Amygdala (tissue), 56 donors: ENCODE results near the gene MSTO1.
"Not testable (repeated sequence)": the region's sequence is repeated elsewhere in the genome, so short reads cannot be mapped to it uniquely, and the experiment has no call there.

Experiments used
- DNase-seq, 56 donors: peaks; one replicate each; lab custom pipeline; 2025; lab: John Stamatoyannopoulos, UW

MSTO1 gene

GRCh38 chr1:155610257-155610647 is 234 bp downstream of the MSTO1 start:
- DNase-seq = not testable (repeated sequence)

- not testable (repeated sequence) for DNase-seq
Measured at GRCh38 chr1:155613226-155613625, 3.2 kb downstream of the MSTO1 start.

- DNase-seq = no peak
Measured at GRCh38 chr1:155622191-155622590, 12.2 kb downstream of the MSTO1 start.

- DNase-seq = no peak
Measured at GRCh38 chr1:155623357-155623756, 13.3 kb downstream of the MSTO1 start.

GRCh38 chr1:155626428-155626827 is 16.4 kb downstream of the MSTO1 start:
- not testable (repeated sequence) for DNase-seq

GRCh38 chr1:155636397-155637153 is 26.6 kb downstream of the MSTO1 start:
- no peak for DNase-seq

- DNase-seq = no peak
Measured at GRCh38 chr1:155640367-155640766, 30.3 kb downstream of the MSTO1 start.

GRCh38 chr1:155642559-155643180 is 32.7 kb downstream of the MSTO1 start:
- DNase-seq = not testable (repeated sequence)

GRCh38 chr1:155643230-155643629 is 33.2 kb downstream of the MSTO1 start:
- no peak for DNase-seq

- peak in 1 of 56 donors; percentile 4 for DNase-seq
Measured at GRCh38 chr1:155645034-155645598, 35.1 kb downstream of the MSTO1 start.

GRCh38 chr1:155645648-155646047 is 35.6 kb downstream of the MSTO1 start:
- peak in 1 of 56 donors; percentile 9 for DNase-seq

- no peak for DNase-seq
Measured at GRCh38 chr1:155646307-155646706, 36.3 kb downstream of the MSTO1 start.

GRCh38 chr1:155648207-155649147 is 38.5 kb downstream of the MSTO1 start:
- peak in 11 of 56 donors; percentile 4 to 53 (median 16) for DNase-seq

- DNase-seq = no peak
Measured at GRCh38 chr1:155649676-155650075, 39.7 kb downstream of the MSTO1 start.

GRCh38 chr1:155650231-155650757 is 40.3 kb downstream of the MSTO1 start:
- no peak for DNase-seq

- DNase-seq = no peak
Measured at GRCh38 chr1:155651861-155652661, 42.0 kb downstream of the MSTO1 start.

GRCh38 chr1:155652951-155653350 is 42.9 kb downstream of the MSTO1 start:
- DNase-seq = no peak

- DNase-seq = peak in 2 of 56 donors; percentile 10 to 20
Measured at GRCh38 chr1:155657463-155657862, 47.4 kb downstream of the MSTO1 start.

GRCh38 chr1:155661239-155661638 is 51.2 kb downstream of the MSTO1 start:
- not testable (repeated sequence) for DNase-seq
